NCI-H1694 treated with DMSO at 0.1 percent for 48 hours (cell line): Measurements from ENCODE around the gene CD47.

Experiments used
- DNase-seq: peaks from one replicate; lab custom pipeline; 2025; lab: John Stamatoyannopoulos, UW

The CD47 gene

DNA sequence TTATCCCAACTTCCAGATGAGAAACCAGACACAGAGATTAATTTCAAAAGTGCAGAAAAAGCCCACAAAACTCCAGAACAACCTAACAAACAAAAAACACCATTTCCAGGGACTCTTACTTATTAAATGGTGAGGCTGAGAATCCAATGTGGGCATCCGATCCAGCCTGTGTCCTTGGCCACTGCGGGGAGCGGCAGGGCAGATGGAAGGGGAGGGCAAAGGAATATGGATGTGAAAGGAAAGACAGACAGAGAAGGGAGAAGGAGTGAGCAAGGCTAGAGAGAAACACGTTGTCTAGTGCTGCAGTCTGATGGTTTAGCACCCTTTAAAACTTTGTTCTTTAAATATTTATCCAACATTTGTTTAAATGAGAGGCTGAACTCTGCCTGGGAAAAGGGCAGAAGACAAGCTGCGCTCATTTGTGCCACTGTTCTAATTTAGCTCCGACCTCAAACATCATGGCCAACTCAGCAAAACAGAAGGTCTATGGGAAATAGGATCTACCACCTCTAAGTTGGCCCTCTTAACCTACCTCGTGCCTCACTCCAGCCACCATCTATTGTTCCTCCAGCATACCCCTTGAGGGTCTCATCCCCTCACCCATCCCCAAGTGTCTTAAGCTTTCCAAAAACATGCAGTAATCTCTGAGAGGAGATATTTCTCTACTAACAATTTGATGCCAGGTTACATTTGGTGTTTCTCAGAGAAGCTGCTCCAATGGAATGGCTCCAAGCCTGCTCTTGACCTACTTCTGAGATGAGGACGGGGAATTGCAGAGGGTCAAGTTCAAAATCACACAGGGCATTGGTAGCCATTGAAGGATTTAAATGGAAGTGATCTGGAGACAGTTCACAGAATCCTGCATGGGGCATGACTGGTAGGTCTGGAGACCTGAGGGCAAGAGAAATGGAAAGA is 77.4 kb downstream of the CD47 start:
- DNase-seq: no peak

DNA sequence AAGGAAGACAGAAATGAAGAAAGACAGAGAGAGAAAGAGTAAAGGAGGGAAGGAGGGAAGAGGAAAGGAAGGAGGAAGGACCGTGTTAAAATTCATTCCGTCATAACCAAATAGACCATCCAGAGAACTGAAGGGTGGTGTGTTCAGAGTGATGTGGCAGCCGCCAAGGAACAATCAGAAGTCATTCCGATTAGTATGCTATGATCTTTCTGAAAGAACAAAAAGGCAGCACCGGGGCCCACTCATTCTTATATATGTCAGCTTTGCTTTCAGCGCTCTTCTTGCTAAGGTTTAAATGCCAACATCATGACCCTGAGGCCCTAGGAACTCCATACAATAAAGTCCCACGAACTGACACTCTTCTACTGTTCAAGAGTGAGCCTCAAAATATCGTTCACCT is 78.5 kb downstream of the CD47 start:
- DNase-seq: no peak

DNA sequence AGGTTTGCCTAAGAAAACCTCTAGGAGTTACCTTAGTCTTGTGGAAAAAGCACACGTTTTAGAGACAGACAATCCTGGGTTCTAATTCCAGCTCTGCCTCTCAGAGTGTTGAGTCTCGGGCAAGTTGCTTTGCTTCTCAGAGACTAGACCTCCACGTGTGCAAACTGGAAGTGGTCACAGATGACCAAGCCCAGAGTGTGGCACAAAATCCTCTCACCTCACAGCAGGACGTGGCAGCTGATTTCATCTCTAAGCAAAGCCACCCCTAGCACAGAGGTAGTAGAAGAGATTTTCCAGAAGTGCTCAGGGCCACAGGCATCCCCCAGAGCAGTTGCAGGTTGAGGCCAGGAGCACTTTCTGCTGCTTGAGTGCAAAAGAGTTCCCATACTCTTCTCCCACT is 79.2 kb downstream of the CD47 start:
- DNase-seq: no peak

DNA sequence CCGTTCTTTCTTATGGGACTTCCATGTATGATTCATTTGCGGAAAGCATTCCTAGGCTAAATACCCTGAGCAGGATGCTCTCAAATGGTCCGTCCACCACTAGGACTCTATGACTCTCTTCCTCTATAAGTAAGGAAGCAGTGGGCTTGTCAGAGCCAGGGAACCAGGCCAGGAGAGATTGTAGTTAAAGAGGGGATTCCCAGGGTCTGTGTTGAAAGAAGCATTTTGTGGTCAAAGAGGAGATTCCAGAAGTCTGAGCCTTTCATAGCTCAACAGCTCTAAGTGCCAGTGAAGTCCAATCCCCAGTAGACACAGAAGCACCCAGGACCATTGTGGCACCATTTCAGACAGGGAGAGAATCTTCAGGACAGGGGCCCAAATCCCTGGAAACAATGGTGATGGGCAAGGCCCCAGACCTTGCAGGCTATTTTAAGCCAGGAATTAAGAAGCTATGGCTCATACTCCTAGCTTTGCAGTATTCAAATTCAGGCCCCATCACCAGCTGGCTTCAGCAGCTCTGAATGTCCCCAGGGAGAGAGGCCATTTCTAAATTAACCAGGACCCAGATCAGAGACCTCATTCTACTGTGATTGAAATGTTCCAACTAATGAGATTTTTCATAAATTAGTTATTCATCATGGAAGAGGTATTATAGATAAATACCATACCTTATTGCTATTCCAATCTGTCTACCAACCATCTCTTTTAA is 81.7 kb downstream of the CD47 start:
- DNase-seq: no peak

DNA sequence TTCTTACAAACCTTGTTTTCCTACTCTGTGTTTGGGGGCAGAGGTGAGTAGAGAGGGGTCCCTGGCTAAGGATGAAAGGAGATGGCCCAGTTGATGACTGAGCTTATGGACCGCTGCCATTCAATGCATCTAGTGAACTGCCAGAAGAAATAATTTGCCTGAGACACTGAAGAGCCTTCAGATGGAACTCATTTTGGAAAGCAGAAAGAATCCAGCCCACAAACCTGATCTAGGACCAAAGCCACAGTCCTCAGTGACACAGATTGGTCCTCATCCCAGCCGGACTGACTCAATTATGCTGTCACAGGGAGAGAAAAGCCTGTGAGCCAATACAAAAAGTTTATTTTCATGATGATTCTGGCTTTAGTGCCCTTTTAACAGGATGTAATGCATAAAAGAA is 82.7 kb downstream of the CD47 start:
- no peak for DNase-seq

DNA sequence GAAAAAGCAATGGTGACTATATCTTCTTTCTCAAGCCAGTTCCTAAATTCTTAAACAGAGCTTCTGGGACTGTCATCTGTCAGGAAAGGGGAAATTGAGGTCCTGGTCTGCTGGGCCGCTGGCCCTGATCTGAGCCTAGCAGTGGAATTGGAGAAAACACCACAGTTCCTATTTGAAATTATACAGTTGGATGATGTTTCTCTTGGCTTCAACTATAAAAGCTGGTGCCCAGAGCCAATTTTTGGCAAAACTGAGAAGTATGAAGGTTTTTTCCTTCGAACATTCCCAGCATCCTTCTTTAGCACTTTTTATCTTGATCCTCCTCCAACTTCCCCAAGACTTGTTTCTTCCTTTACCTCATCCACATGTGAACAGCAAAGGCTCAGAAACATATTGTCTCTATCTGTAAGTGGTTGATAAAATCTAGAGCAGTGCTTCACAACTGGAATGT is 83.9 kb downstream of the CD47 start:
- DNase-seq: no peak

DNA sequence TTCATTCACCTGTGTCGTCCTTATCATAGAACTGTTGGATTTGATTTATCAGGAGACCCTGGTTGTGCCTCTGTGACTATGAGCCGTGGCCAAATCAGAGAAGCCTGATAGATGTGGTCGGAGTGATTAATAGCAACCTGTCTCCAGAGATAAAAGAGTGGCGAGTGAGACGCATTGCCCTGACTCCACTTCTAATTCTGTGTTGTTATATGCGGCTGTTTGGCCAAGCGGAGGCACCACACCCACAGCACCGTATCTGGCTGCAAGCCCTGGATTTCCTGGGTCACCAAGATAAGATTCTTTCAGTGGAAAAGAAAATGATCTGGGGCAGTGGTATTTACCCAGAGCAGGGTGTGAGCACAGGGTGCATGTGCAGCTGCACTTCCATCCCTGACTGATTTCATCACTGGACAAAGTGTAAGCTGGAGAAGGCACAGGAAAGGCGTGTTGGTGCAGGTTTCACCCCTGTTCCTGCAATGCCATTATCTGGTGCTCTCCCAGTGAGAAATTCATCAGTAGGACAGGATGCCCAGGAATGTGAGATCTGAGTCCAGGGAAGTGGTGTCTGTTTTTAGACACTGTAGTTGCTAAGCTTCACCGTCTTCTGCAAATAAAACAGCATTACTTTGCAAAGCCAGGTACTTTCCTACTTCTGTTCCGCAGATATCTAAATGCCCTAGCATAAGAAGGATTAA is 84.6 kb downstream of the CD47 start:
- no peak for DNase-seq

DNA sequence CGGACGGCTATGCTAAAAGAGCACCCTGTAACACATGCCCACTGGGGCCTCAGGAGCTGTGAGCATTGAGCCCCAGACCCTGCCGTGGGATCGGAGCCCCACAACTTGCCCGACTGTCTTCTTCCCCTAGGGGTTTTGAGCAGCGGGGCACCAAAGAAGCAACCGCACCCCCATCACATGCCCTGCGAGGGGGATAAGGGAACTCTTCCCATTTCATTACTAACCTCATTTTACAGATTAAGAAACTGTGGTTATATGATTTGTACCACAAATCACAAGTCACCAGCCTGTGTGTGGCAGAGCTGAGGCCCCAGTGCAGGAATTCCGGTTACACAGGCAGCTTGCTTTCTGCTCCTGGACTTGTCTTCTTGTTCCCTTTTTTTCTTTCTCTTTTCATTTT is 86.2 kb downstream of the CD47 start:
- no peak for DNase-seq

DNA sequence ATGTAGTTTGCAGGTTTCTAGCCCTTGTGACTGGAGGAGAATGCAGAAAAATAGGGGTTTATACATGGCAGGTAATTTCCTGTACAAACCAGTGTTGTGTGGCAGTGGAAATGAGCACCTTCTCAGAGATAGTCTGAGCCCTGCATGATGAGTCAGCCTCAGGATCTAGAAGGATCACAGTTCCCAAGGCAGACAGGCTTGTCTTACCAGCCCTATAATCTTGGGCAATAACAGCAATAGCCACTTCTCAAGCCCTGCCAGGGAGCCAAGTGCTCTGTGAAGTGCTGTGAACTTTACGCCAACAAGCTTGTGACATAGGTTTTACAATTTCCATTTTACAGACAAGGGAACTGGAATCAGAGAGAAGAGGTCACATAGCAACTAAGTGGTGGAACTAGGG is 89.4 kb downstream of the CD47 start:
- no peak for DNase-seq

DNA sequence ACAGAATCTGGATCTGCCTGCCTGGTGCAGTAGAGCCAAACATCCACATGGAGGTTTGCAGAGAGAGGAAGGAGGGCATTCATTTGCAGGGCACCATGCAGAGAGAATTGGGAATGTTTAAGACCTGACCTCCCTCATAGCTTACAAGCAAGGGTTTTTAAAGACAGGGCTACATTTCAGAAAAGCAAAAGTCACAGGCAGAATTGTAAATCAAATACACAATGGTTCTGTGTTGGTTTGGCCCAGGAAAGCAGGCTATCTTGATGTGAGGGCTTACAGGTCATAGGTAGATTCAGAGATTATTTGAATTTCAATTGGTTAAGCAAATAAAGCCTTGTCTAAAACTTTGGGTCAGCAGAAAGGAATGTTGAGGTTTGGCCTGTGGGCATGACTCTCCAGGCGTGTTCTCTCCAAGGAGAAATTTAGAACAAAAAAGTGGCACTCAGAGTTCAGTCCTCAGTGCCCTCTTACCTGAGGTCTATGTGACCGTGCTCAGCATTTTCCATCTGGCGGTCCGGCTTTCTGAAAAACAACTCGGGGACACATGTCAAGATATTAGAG is 91.5 kb downstream of the CD47 start:
- no peak for DNase-seq

DNA sequence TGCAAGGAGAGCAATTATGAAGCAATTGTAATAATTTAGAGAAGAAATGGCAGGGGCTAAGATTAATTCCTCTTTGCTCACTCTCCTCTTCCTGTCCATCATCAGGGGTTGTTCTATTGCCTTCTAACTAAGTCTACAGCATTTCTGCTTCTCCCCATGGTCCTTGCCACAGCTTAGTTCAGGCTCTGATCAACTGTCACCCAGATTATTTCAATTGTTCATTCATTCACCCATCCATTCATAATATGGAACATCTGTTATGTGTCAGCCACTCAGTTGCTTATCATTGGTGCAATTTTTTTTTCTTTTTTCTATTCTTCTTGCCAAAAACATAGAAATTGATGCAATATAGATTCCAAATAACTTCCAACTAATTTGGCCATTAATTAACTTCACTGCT is 93.2 kb downstream of the CD47 start:
- peak; percentile 88 for DNase-seq

DNA sequence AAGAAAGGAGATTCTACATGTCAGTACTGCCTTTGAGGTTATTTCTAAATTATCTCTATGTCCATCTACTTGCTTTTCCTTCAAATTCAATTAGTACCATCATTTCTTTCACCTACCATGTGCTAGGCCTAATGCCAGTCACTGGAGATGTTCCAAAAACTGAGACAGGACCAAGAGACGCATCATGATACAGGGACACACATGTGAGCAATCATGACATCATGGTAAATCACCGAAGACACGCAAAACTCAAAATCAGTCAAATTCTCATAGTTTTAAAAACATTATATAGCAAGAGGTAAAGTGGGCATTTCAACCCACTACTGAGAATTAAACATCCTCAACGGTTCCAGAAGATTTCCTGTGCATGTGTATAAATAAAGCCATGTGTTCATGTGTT is 95.0 kb downstream of the CD47 start:
- DNase-seq: no peak

DNA sequence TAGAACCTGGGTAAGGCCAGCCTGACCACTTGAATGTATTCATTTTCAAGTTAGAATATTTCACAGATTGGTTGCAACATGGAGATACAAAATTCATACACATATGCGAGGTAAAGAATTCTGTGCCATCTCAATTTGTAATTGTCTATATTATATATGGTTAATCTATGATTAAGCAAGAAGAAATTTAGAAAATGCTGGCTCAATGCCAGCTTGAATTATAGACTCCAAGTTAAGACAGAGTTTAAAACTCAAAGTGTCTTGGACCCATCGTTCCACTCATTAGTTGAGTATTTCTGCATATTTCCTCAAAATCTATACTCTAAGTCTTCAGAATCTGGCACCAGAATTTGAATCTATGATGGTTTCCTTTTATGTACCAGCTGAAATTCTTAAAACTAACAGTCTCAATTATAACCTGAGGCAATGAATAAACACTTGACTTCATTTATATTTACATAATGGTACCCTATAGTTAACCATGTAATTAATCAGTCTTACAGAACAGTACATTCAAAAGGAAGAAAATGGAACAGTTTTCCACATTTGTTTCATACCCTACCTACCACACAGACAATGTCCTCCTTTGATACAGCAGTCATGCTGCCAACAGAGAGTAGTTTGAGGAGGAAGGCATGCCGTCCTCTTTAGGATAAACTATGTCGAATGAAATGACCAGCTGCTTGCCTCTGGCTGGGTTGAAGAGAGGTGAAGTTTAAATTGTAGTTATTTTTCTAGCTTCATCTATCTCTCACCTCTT is 95.7 kb downstream of the CD47 start:
- no peak for DNase-seq

DNA sequence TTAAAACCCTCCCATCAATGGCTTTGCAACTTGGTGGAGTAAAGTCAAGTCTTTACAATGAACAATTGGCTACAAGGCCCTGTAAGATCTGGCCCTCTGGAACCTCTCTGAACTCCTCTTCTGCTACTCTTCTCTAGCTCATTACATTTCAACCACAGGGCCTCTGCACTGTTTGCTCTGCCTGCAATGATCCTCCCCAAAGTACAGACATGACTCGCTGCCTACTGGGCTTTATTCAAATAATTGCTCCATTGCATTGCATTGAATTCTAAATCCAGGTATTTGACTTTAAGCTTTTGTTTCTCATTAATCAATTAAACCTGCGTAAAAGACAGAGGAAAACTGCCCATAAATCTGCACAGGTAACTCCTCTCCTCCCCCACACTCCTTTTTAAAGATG is 96.7 kb downstream of the CD47 start:
- DNase-seq: no peak

DNA sequence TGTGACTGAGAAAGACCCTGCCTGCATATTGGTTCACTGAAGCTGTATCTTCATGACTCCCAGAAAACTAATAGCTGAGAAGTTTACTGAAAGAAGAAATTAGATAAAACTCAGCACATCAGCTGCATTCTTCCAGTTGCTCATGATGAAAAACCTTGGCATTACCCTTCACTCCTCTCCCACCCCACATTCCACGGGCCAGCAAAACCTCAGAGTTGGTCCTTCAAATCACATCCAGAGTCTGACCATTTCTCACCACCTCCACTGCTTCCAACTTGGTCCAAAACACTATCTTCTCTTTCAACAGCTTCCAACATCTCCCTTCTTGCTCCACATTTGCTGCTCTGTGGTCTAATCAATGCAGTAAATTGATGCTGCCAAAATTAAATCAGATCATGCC is 97.1 kb downstream of the CD47 start:
- DNase-seq: no peak
